Prostate gland (tissue), 2 donors: ENCODE data around the gene BIK.

ENCODE experiments used
- CTCF ChIP-seq, 4 experiments: fragments of 200-600 bp in 2 of 4; fragments of 450-650 bp in 2 of 4; sonication (generic) in 2 of 4; IDR thresholded peaks; 1 replicate in 3 of 4; 2 replicates in 1 of 4; pipeline ENCODE4 v1.5.1; 2016 to 2019; ENCODE audit warnings: antibody characterized with exemption in 4 of 4, mild to moderate bottlenecking in 2 of 4, moderate library complexity in 2 of 4
- POLR2A ChIP-seq: fragments of 450-650 bp; IDR thresholded peaks from one replicate; pipeline ENCODE4 v1.6.1; 2016; ENCODE audit warnings: antibody characterized with exemption, mild to moderate bottlenecking
- POLR2AphosphoS5 ChIP-seq: sonication (generic); formaldehyde crosslinking; IDR thresholded peaks from one replicate; pipeline ENCODE4 v1.6.1; 2017; ENCODE audit warnings: antibody characterized with exemption

GRCh38 chr22:43096420-43096819 lies 14.1 kb upstream of the BIK start:
- TF ChIP-seq POLR2A = no peak
- TF ChIP-seq CTCF (IDR thresholded peaks at IDR 0.05) = no peak
- TF ChIP-seq POLR2AphosphoS5 = no peak
